Cardiac muscle cell (in vitro differentiated cells and primary cell): ENCODE measurements around the gene CD3E. TPM values are rescaled to one million over a fixed set of nuclear protein-coding genes. Genes with fewer than 3 reads are reported as not detected.

Experiments
- DNase-seq, 2 donors: peaks; one replicate each; pipeline versions ENCODE4 v3.0.0 to v3.0.0-alpha.2; 2010 to 2017; ENCODE audit warnings: low read depth in 1 of 2, low spot score in 1 of 2
- H3K27ac ChIP-seq: fragments of 200-600 bp; sonication (generic); 2 replicates; pipeline ENCODE4 v1.5.1; 2016
- H3K27me3 ChIP-seq: fragments of 200-600 bp; sonication (generic); 2 replicates; pipeline ENCODE4 v1.6.0; 2016; ENCODE audit warnings: control low read depth
- H3K36me3 ChIP-seq: fragments of 200-600 bp; sonication (generic); 2 replicates; pipeline ENCODE4 v1.5.1; 2016; ENCODE audit warnings: control low read depth
- H3K4me1 ChIP-seq: fragments of 200-600 bp; sonication (generic); 2 replicates; pipeline ENCODE4 v1.8.1; 2017; ENCODE audit warnings: low read depth, mild to moderate bottlenecking, mixed run types
- H3K4me3 ChIP-seq: fragments of 200-600 bp; sonication (generic); 2 replicates; pipeline ENCODE4 v1.5.1; 2016; ENCODE audit warnings: mild to moderate bottlenecking
- H3K9me3 ChIP-seq: fragments of 200-600 bp; sonication (generic); 2 replicates; pipeline ENCODE4 v1.5.1; 2017; ENCODE audit warnings: low read depth, mild to moderate bottlenecking, control low read depth
- polyA plus RNA-seq: library from polyadenylated mRNA; unstranded; fragments of >200 nt; fragmentation: Nextera tagmentation; extraction: Ambion mirVana; gene quantifications from 2 replicates; pipeline ENCODE4 v1.2.1, GENCODE V29; 2016
- total RNA-seq: library from RNA; depleted of rRNA; stranded (reverse); fragments of >200 nt; gene quantifications from 2 replicates; pipeline ENCODE4 v1.2.3, GENCODE V29; 2016
- TF ChIP-seq, protein P1 (sequence below): IDR thresholded peaks from 2 replicates; pipeline ENCODE4 v1.5.1; 2012; ENCODE audit warnings: low read depth, mild to moderate bottlenecking, low read length

CD3E gene
- total and polyA plus RNA-seq, 2 experiments from 2014 or later = not detected

GRCh38 chr11:118339281-118339961, 34.9 kb downstream of the CD3E start:
- Histone ChIP-seq H3K36me3 (no peaks in the 10 kb centered on the region), H3K4me1 (no peaks in the 10 kb centered on the region), H3K27ac (no peak overlapping the region), H3K27me3 (peaks cover 7% of the 10 kb centered on the region), H3K9me3 (no peaks in the 10 kb centered on the region), H3K4me3 (no peak overlapping the region)
- no peak for DNase-seq
- TF ChIP-seq, protein P1, sequence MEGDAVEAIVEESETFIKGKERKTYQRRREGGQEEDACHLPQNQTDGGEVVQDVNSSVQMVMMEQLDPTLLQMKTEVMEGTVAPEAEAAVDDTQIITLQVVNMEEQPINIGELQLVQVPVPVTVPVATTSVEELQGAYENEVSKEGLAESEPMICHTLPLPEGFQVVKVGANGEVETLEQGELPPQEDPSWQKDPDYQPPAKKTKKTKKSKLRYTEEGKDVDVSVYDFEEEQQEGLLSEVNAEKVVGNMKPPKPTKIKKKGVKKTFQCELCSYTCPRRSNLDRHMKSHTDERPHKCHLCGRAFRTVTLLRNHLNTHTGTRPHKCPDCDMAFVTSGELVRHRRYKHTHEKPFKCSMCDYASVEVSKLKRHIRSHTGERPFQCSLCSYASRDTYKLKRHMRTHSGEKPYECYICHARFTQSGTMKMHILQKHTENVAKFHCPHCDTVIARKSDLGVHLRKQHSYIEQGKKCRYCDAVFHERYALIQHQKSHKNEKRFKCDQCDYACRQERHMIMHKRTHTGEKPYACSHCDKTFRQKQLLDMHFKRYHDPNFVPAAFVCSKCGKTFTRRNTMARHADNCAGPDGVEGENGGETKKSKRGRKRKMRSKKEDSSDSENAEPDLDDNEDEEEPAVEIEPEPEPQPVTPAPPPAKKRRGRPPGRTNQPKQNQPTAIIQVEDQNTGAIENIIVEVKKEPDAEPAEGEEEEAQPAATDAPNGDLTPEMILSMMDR = no peak

DNA sequence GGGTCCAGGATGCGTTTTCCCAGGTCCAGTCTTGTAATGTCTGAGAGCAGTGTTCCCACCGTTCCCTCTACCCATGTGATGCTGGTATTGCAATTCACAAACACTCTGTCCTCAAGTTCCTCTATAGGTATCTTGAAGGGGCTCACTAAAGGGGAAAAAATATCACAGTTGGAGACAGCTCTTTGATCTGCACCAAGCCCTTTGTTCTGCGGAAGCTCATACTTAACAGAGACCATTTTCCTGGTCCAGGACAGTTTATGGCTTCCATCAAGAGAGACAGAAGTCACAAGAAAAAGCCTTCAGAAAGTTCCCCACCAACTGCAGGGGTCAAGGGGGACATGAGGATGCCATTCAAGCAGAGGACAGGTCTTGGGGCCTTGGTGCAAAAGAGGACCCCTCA, 35.9 kb downstream of the CD3E start:
- H3K27ac ChIP-seq = no peak overlapping the region
- no peaks in the 10 kb centered on the region for H3K9me3 ChIP-seq
- TF ChIP-seq, protein P1 = no peak

DNA sequence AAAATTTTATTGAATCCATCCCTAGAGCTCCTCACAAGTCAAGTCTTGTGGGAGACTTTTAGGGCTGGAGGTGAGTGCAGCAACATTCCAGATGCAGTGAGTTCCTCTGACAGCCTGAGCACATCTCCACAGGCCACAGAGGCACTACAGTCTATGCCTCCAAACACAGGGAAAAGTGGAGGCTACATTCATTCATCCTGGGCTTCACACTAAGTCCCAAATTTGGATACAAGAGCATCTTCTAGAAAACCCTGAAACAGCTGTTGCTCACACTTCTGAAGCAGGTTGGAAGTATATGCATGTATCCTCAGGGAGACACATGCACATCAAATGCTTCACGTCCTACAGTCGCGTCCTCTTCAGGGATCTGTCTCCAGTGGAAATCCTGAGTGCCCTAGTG, 36.7 kb downstream of the CD3E start:
- no peaks in the 10 kb centered on the region for H3K4me1 ChIP-seq
- no peaks in the 10 kb centered on the region for H3K9me3 ChIP-seq
- no peak overlapping the region for H3K4me3 ChIP-seq
- TF ChIP-seq, protein P1 = no peak
- H3K27ac ChIP-seq = no peak overlapping the region
- DNase-seq = no peak
- no peaks in the 10 kb centered on the region for H3K36me3 ChIP-seq
- peaks cover 19% of the 10 kb centered on the region for H3K27me3 ChIP-seq

More for the DNA sequence above, 35.9 kb downstream of the CD3E start:
- Histone ChIP-seq H3K27me3 (peaks cover 10% of the 10 kb centered on the region), H3K4me3 (no peak overlapping the region), H3K36me3 (no peaks in the 10 kb centered on the region), H3K4me1 (no peaks in the 10 kb centered on the region)
- DNase-seq = no peak

- no peak overlapping the region for H3K4me3 ChIP-seq
- H3K27me3 ChIP-seq = peaks cover 25% of the 10 kb centered on the region
- H3K36me3 ChIP-seq = no peaks in the 10 kb centered on the region
- H3K27ac ChIP-seq = no peak overlapping the region
- no peak for DNase-seq
- TF ChIP-seq, protein P1 = no peak
- H3K4me1 ChIP-seq = no peaks in the 10 kb centered on the region
- no peaks in the 10 kb centered on the region for H3K9me3 ChIP-seq
These were observed 37.4 kb downstream of the CD3E start for GRCh38 chr11:118341815-118342489.

- Histone ChIP-seq H3K36me3 (no peaks in the 10 kb centered on the region), H3K27ac (no peak within 1 kb of the TSS), H3K9me3 (no peaks in the 10 kb centered on the region), H3K4me1 (no peaks in the 10 kb centered on the region), H3K4me3 (no peak within 1 kb of the TSS), H3K27me3 (peaks cover 30% of the 10 kb centered on the region)
- DNase-seq = no peak
- TF ChIP-seq, protein P1 = no peak
These were observed 38.1 kb downstream of the CD3E start, which contains the start of gene CD3D for GRCh38 chr11:118342503-118343161. TSS of gene CD3D (minus strand) at chr11:118342705. CDS start at chr11:118342607, 98 bp downstream.
